ENCODE results near the gene ACTA2. TPM values are rescaled to one million over a fixed set of nuclear protein-coding genes. Genes with fewer than 3 reads are reported as not detected.

The ACTA2 gene
- total and polyA plus RNA-seq, 9 donors = 154 to 5,219 (median 777) TPM

DNA sequence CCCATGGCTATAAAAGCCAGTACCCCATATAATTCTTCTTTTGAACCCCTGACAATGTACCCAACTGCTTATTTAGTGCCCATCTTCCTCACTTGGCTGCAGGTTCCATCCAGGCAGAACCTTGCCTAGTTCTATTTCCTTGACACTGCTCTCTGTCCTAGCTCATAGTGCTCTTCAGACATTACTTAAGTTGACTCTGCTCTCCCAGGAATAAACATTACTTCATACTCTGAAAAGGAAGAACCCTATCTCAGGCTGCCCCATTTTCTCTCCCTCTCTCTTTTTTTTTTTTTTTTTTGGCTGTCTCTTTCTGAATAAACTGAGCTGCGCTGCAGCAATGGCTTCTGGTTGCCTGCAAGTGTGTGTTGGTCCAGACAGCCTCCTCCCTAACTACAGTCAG, 21.0 kb downstream of the ACTA2 start:
- Histone ChIP-seq H3K4me3 (no peak overlapping the region), H3K27me3 (no peaks in the 10 kb centered on the region), H3K36me3 (no peaks in the 10 kb centered on the region), H3K9me3 (no peaks in the 10 kb centered on the region), H3K27ac (no peak overlapping the region), H3K4me1 (ENCODE audit: insufficient read depth) (peaks cover 4% of the 10 kb centered on the region)
- intact Hi-C loops (cut with DNase I) = loop anchor here in 2 of 4 donors (2.0 to 5.0 kb wide), 3 partner anchors 49 to 95 kb away; partner anchors contain the start of gene STAMBPL1 (in 1 of the 2)
- TF ChIP-seq EP300 (IDR thresholded peaks at IDR 0.05) (no peak), POLR2A (IDR thresholded peaks at IDR 0.05) (no peak)
- TF ChIP-seq, protein P1, sequence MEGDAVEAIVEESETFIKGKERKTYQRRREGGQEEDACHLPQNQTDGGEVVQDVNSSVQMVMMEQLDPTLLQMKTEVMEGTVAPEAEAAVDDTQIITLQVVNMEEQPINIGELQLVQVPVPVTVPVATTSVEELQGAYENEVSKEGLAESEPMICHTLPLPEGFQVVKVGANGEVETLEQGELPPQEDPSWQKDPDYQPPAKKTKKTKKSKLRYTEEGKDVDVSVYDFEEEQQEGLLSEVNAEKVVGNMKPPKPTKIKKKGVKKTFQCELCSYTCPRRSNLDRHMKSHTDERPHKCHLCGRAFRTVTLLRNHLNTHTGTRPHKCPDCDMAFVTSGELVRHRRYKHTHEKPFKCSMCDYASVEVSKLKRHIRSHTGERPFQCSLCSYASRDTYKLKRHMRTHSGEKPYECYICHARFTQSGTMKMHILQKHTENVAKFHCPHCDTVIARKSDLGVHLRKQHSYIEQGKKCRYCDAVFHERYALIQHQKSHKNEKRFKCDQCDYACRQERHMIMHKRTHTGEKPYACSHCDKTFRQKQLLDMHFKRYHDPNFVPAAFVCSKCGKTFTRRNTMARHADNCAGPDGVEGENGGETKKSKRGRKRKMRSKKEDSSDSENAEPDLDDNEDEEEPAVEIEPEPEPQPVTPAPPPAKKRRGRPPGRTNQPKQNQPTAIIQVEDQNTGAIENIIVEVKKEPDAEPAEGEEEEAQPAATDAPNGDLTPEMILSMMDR (IDR thresholded peaks at IDR 0.05) = no peak
- WGBS, 3 donors = 38 to 75% (median 59%) methylated on average over 1 of the region's 1 CpG
- no peak for DNase-seq

DNA sequence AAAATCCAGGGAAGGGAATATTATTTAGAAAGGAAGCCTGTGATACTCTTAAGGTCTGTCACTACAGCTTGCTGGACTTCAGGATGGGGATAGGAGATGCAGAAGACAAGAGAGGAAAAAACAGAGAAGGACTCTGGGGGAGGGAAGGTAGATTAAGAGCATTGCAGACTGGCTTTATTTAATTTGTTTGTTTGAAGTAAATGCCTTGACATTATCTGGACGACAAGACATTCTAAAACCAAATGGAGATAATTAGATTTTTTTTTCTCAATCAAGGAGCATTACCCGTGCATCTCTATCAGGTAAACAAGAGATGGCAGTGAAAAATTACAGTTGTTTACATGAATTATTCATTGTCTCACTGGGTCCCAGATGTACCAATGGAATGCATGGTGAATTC, 24.3 kb downstream of the ACTA2 start:
- DNase-seq = no peak
- TF ChIP-seq EP300 (IDR thresholded peaks at IDR 0.05) (no peak), POLR2A (IDR thresholded peaks at IDR 0.05) (no peak)
- TF ChIP-seq, protein P1 (IDR thresholded peaks at IDR 0.05) = no peak
- WGBS, 3 donors = 23 to 35% (median 25%) methylated on average over 2 of the region's 2 CpGs
- H3K4me1 ChIP-seq (ENCODE audit: insufficient read depth) = peaks cover 6% of the 10 kb centered on the region
- no peaks in the 10 kb centered on the region for H3K27me3 ChIP-seq
- no peaks in the 10 kb centered on the region for H3K9me3 ChIP-seq
- intact Hi-C loops (cut with DNase I) = loop anchor here in 2 of 4 donors (5.0 kb wide), 2 partner anchors 46 to 51 kb away; partner anchors contain the start of gene STAMBPL1 (in 1 of the 2)
- H3K36me3 ChIP-seq = no peaks in the 10 kb centered on the region
- no peak overlapping the region for H3K27ac ChIP-seq
- no peak overlapping the region for H3K4me3 ChIP-seq

DNA sequence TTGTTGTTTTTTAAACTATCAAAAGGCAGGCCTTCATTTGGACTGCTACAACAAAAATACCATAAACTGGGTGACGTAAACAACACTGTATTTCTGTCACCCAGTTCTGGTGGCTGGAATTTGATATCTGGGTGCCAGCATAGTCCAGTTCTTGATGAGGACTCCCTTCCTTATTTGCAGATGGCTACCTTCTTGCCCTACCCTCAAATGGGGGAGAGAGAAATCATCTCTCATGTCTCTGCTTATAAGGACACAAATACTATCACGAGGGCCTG, 25.2 kb downstream of the ACTA2 start:
- H3K9me3 ChIP-seq = no peaks in the 10 kb centered on the region
- H3K27ac ChIP-seq = peak overlapping the region in 1 of 2 donors; percentile 45
- 26 to 31% (median 31%) methylated on average over 2 of the region's 2 CpGs for whole genome bisulfite sequencing, 3 donors
- H3K4me1 ChIP-seq (ENCODE audit: insufficient read depth) = peaks cover 6% of the 10 kb centered on the region
- no peak overlapping the region for H3K4me3 ChIP-seq
- TF ChIP-seq EP300 (IDR thresholded peaks at IDR 0.05) (no peak), POLR2A (IDR thresholded peaks at IDR 0.05) (no peak)
- TF ChIP-seq, protein P1 (IDR thresholded peaks at IDR 0.05) = no peak
- no peaks in the 10 kb centered on the region for H3K36me3 ChIP-seq
- H3K27me3 ChIP-seq = no peaks in the 10 kb centered on the region
- intact Hi-C loops (cut with DNase I) = loop anchor here in 3 of 4 donors (2.0 to 5.0 kb wide), 3 partner anchors 45 to 91 kb away; partner anchors contain the start of gene STAMBPL1 (in 1 of the 3)
- no peak for DNase-seq

DNA sequence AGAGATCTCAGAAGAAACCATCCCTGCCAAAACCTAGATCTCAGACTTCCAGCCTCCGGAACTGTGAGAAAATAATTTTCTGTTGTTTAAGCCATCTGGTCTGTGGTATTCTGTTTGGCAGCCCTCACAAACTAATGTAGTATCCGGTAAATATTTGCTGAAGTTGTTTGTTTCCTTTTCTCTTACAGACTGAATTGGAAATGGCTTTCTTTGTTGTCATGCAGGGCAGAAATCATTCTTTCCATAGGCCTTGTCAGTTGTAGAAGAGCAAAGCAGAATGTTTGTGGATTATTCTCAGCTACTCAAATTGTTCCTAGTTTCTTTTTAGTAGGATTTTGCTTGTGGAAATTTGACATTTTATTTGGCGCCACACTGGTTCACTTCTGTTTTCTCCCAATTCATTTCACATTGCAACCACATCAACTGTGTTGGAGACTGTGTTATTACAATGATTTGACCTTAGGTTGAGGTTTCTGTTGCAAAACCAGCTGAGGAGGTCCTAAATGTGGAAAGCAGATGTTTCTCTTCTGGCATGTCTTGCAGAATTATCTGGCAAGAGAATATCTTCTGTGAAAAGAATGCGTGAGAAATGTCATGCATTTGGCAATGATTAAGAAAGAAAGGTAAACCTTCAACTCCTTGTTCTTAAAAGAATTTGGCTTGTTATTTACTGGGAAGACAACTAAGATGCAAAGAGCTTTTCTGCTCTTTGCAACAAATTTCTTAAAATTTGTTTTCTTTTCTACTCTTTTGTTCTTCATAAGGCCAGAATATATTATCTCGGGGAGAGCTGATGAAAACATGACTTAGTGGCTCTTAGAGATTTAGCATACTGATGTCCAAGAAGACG, 25.8 kb downstream of the ACTA2 start:
- TF ChIP-seq POLR2A (IDR thresholded peaks at IDR 0.05) (no peak), EP300 (IDR thresholded peaks at IDR 0.05) (no peak)
- TF ChIP-seq, protein P1 (IDR thresholded peaks at IDR 0.05) = no peak
- Histone ChIP-seq H3K36me3 (no peaks in the 10 kb centered on the region), H3K9me3 (no peaks in the 10 kb centered on the region), H3K27ac (peak overlapping the region; percentile 9 to 70), H3K4me3 (peak overlapping the region; percentile 9), H3K27me3 (no peaks in the 10 kb centered on the region), H3K4me1 (ENCODE audit: insufficient read depth) (peaks cover 6% of the 10 kb centered on the region)
- WGBS, 3 donors = 5 to 9% (median 7%) methylated on average over 6 of the region's 6 CpGs
- intact Hi-C loops (cut with DNase I) = loop anchor here in 3 of 4 donors (2.0 to 5.0 kb wide), 3 partner anchors 44 to 90 kb away; partner anchors contain the start of gene STAMBPL1 (in 1 of the 3)
- DNase-seq = no peak
